ENCODE results near the gene SCYGR5. TPM values are rescaled to one million over a fixed set of nuclear protein-coding genes. Genes with fewer than 3 reads are reported as not detected.
"Not testable (repeated sequence)": the region's sequence is repeated elsewhere in the genome, so short reads cannot be mapped to it uniquely, and the experiment has no call there.

Gene SCYGR5
- total RNA-seq, 1 donor from 2014 or later = not detected

- no peak overlapping the region for H3K4me3 ChIP-seq
- H3K4me1 ChIP-seq = peaks cover 6% of the 10 kb centered on the region
- no peak for ATAC-seq
- no peaks in the 10 kb centered on the region for H3K27me3 ChIP-seq (ENCODE audit: low read depth)
- TF ChIP-seq CTCF (IDR thresholded peaks at IDR 0.05) = no peak
- H3K36me3 ChIP-seq = no peaks in the 10 kb centered on the region
- DNase-seq = no peak
- H3K9me3 ChIP-seq = no peaks in the 10 kb centered on the region
- intact Hi-C loops (cut with DNase I) = no loop called here
- no peak overlapping the region for H3K27ac ChIP-seq
Measured at GRCh38 chr2:227661025-227661649, 5.5 kb upstream of the SCYGR5 start.

- no peak for TF ChIP-seq CTCF (IDR thresholded peaks at IDR 0.05)
- intact Hi-C loops (cut with DNase I) = no loop called here
- ATAC-seq (no peak), DNase-seq (no peak)
- Histone ChIP-seq H3K36me3 (no peaks in the 10 kb centered on the region), H3K4me3 (no peak overlapping the region), H3K27ac (no peak overlapping the region), H3K27me3 (ENCODE audit: low read depth) (no peaks in the 10 kb centered on the region), H3K4me1 (peaks cover 6% of the 10 kb centered on the region), H3K9me3 (no peaks in the 10 kb centered on the region)
Measured at GRCh38 chr2:227661827-227662226, 4.8 kb upstream of the SCYGR5 start.

GRCh38 chr2:227665189-227665940, 1.2 kb upstream of the SCYGR5 start:
- H3K9me3 ChIP-seq = no peaks in the 10 kb centered on the region
- H3K27ac ChIP-seq = no peak overlapping the region
- H3K4me1 ChIP-seq = no peaks in the 10 kb centered on the region
- DNase-seq (no peak), ATAC-seq (no peak)
- intact Hi-C loops (cut with DNase I) = no loop called here
- no peak overlapping the region for H3K4me3 ChIP-seq
- H3K27me3 ChIP-seq (ENCODE audit: low read depth) = no peaks in the 10 kb centered on the region
- no peak for TF ChIP-seq CTCF (IDR thresholded peaks at IDR 0.05)
- no peaks in the 10 kb centered on the region for H3K36me3 ChIP-seq

- peak in 1 of 2 donors; percentile 75 for ATAC-seq
Measured at GRCh38 chr2:227671170-227671905, 4.7 kb downstream of the SCYGR5 start.

GRCh38 chr2:227673620-227674019, 7.0 kb downstream of the SCYGR5 start:
- peak in 1 of 2 donors; percentile 20 for ATAC-seq

More at GRCh38 chr2:227671170-227671905, 4.7 kb downstream of the SCYGR5 start:
- Histone ChIP-seq H3K4me1 (no peaks in the 10 kb centered on the region), H3K36me3 (no peaks in the 10 kb centered on the region), H3K9me3 (no peaks in the 10 kb centered on the region), H3K27me3 (ENCODE audit: low read depth) (no peaks in the 10 kb centered on the region), H3K27ac (no peak overlapping the region), H3K4me3 (no peak overlapping the region)
- intact Hi-C loops (cut with DNase I) = no loop called here
- TF ChIP-seq CTCF (IDR thresholded peaks at IDR 0.05) = no peak
- no peak for DNase-seq

More at GRCh38 chr2:227673620-227674019, 7.0 kb downstream of the SCYGR5 start:
- H3K27ac ChIP-seq; H3K4me3 ChIP-seq; H3K27me3 ChIP-seq (ENCODE audit: low read depth); intact Hi-C loops (cut with DNase I); H3K4me1 ChIP-seq; DNase-seq; H3K36me3 ChIP-seq; H3K9me3 ChIP-seq: not testable (repeated sequence)
